ENCODE results near the gene SIRT5.

SIRT5 gene

GRCh38 chr6:13550656-13551055 is 23.7 kb upstream of the SIRT5 start:
- no peaks in the 10 kb centered on the region for H3K4me1 ChIP-seq (ENCODE audit: control insufficient read depth, insufficient read depth, low read length, poor library complexity, severe bottlenecking)
- no peaks in the 10 kb centered on the region for H3K9me3 ChIP-seq (ENCODE audit: control insufficient read depth, low read length)
- no peaks in the 10 kb centered on the region for H3K36me3 ChIP-seq (ENCODE audit: control insufficient read depth, insufficient read depth, low read length)
- H3K4me3 ChIP-seq (ENCODE audit: insufficient read depth, low read depth, low read length, poor library complexity, severe bottlenecking) = no peak overlapping the region
- no peak overlapping the region for H3K27ac ChIP-seq (ENCODE audit: insufficient read depth, low read length, poor library complexity, severe bottlenecking)
- no peaks in the 10 kb centered on the region for H3K27me3 ChIP-seq (replicated peaks; ENCODE audit: control insufficient read depth, insufficient read depth, low read length, poor library complexity, severe bottlenecking)
- DNase-seq = no peak

GRCh38 chr6:13553646-13554045 is 20.8 kb upstream of the SIRT5 start:
- no peaks in the 10 kb centered on the region for H3K9me3 ChIP-seq (ENCODE audit: control insufficient read depth, low read length)
- H3K27ac ChIP-seq (ENCODE audit: insufficient read depth, low read length, poor library complexity, severe bottlenecking) = no peak overlapping the region
- no peaks in the 10 kb centered on the region for H3K36me3 ChIP-seq (ENCODE audit: control insufficient read depth, insufficient read depth, low read length)
- no peaks in the 10 kb centered on the region for H3K4me1 ChIP-seq (ENCODE audit: control insufficient read depth, insufficient read depth, low read length, poor library complexity, severe bottlenecking)
- H3K4me3 ChIP-seq (ENCODE audit: insufficient read depth, low read depth, low read length, poor library complexity, severe bottlenecking) = no peak overlapping the region
- H3K27me3 ChIP-seq (replicated peaks; ENCODE audit: control insufficient read depth, insufficient read depth, low read length, poor library complexity, severe bottlenecking) = no peaks in the 10 kb centered on the region
- DNase-seq = no peak

- Histone ChIP-seq H3K36me3 (ENCODE audit: control insufficient read depth, insufficient read depth, low read length) (no peaks in the 10 kb centered on the region), H3K27ac (ENCODE audit: insufficient read depth, low read length, poor library complexity, severe bottlenecking) (no peak overlapping the region), H3K4me1 (ENCODE audit: control insufficient read depth, insufficient read depth, low read length, poor library complexity, severe bottlenecking) (no peaks in the 10 kb centered on the region), H3K9me3 (ENCODE audit: control insufficient read depth, low read length) (no peaks in the 10 kb centered on the region), H3K27me3 (replicated peaks; ENCODE audit: control insufficient read depth, insufficient read depth, low read length, poor library complexity, severe bottlenecking) (no peaks in the 10 kb centered on the region), H3K4me3 (ENCODE audit: insufficient read depth, low read depth, low read length, poor library complexity, severe bottlenecking) (no peak overlapping the region)
- no peak for DNase-seq
Measured at GRCh38 chr6:13554929-13555333, 19.5 kb upstream of the SIRT5 start.

- H3K4me3 ChIP-seq (ENCODE audit: insufficient read depth, low read depth, low read length, poor library complexity, severe bottlenecking) = no peak overlapping the region
- H3K27me3 ChIP-seq (replicated peaks; ENCODE audit: control insufficient read depth, insufficient read depth, low read length, poor library complexity, severe bottlenecking) = no peaks in the 10 kb centered on the region
- no peaks in the 10 kb centered on the region for H3K9me3 ChIP-seq (ENCODE audit: control insufficient read depth, low read length)
- no peak overlapping the region for H3K27ac ChIP-seq (ENCODE audit: insufficient read depth, low read length, poor library complexity, severe bottlenecking)
- H3K36me3 ChIP-seq (ENCODE audit: control insufficient read depth, insufficient read depth, low read length) = no peaks in the 10 kb centered on the region
- no peaks in the 10 kb centered on the region for H3K4me1 ChIP-seq (ENCODE audit: control insufficient read depth, insufficient read depth, low read length, poor library complexity, severe bottlenecking)
- no peak for DNase-seq
Measured at GRCh38 chr6:13557841-13558240, 16.6 kb upstream of the SIRT5 start.

GRCh38 chr6:13558718-13559117 is 15.7 kb upstream of the SIRT5 start:
- no peak overlapping the region for H3K4me3 ChIP-seq (ENCODE audit: insufficient read depth, low read depth, low read length, poor library complexity, severe bottlenecking)
- no peak overlapping the region for H3K27ac ChIP-seq (ENCODE audit: insufficient read depth, low read length, poor library complexity, severe bottlenecking)
- no peaks in the 10 kb centered on the region for H3K36me3 ChIP-seq (ENCODE audit: control insufficient read depth, insufficient read depth, low read length)
- no peaks in the 10 kb centered on the region for H3K4me1 ChIP-seq (ENCODE audit: control insufficient read depth, insufficient read depth, low read length, poor library complexity, severe bottlenecking)
- H3K27me3 ChIP-seq (replicated peaks; ENCODE audit: control insufficient read depth, insufficient read depth, low read length, poor library complexity, severe bottlenecking) = no peaks in the 10 kb centered on the region
- no peak for DNase-seq
- H3K9me3 ChIP-seq (ENCODE audit: control insufficient read depth, low read length) = no peaks in the 10 kb centered on the region

GRCh38 chr6:13559251-13559650 is 15.2 kb upstream of the SIRT5 start:
- H3K4me3 ChIP-seq (ENCODE audit: insufficient read depth, low read depth, low read length, poor library complexity, severe bottlenecking) = no peak overlapping the region
- no peaks in the 10 kb centered on the region for H3K4me1 ChIP-seq (ENCODE audit: control insufficient read depth, insufficient read depth, low read length, poor library complexity, severe bottlenecking)
- H3K9me3 ChIP-seq (ENCODE audit: control insufficient read depth, low read length) = no peaks in the 10 kb centered on the region
- H3K36me3 ChIP-seq (ENCODE audit: control insufficient read depth, insufficient read depth, low read length) = no peaks in the 10 kb centered on the region
- no peak overlapping the region for H3K27ac ChIP-seq (ENCODE audit: insufficient read depth, low read length, poor library complexity, severe bottlenecking)
- no peak for DNase-seq
- no peaks in the 10 kb centered on the region for H3K27me3 ChIP-seq (replicated peaks; ENCODE audit: control insufficient read depth, insufficient read depth, low read length, poor library complexity, severe bottlenecking)

GRCh38 chr6:13559968-13560650 is 14.3 kb upstream of the SIRT5 start:
- Histone ChIP-seq H3K9me3 (ENCODE audit: control insufficient read depth, low read length) (no peaks in the 10 kb centered on the region), H3K4me3 (ENCODE audit: insufficient read depth, low read depth, low read length, poor library complexity, severe bottlenecking) (no peak overlapping the region), H3K27me3 (replicated peaks; ENCODE audit: control insufficient read depth, insufficient read depth, low read length, poor library complexity, severe bottlenecking) (no peaks in the 10 kb centered on the region), H3K36me3 (ENCODE audit: control insufficient read depth, insufficient read depth, low read length) (no peaks in the 10 kb centered on the region), H3K27ac (ENCODE audit: insufficient read depth, low read length, poor library complexity, severe bottlenecking) (no peak overlapping the region), H3K4me1 (ENCODE audit: control insufficient read depth, insufficient read depth, low read length, poor library complexity, severe bottlenecking) (no peaks in the 10 kb centered on the region)
- DNase-seq = no peak

- Histone ChIP-seq H3K4me1 (ENCODE audit: control insufficient read depth, insufficient read depth, low read length, poor library complexity, severe bottlenecking) (no peaks in the 10 kb centered on the region), H3K27ac (ENCODE audit: insufficient read depth, low read length, poor library complexity, severe bottlenecking) (no peak overlapping the region), H3K9me3 (ENCODE audit: control insufficient read depth, low read length) (no peaks in the 10 kb centered on the region), H3K36me3 (ENCODE audit: control insufficient read depth, insufficient read depth, low read length) (no peaks in the 10 kb centered on the region), H3K4me3 (ENCODE audit: insufficient read depth, low read depth, low read length, poor library complexity, severe bottlenecking) (no peak overlapping the region), H3K27me3 (replicated peaks; ENCODE audit: control insufficient read depth, insufficient read depth, low read length, poor library complexity, severe bottlenecking) (no peaks in the 10 kb centered on the region)
- DNase-seq = no peak
Measured at GRCh38 chr6:13560651-13561044, 13.8 kb upstream of the SIRT5 start.

GRCh38 chr6:13561624-13562267 is 12.7 kb upstream of the SIRT5 start:
- Histone ChIP-seq H3K27me3 (replicated peaks; ENCODE audit: control insufficient read depth, insufficient read depth, low read length, poor library complexity, severe bottlenecking) (no peaks in the 10 kb centered on the region), H3K36me3 (ENCODE audit: control insufficient read depth, insufficient read depth, low read length) (no peaks in the 10 kb centered on the region), H3K27ac (ENCODE audit: insufficient read depth, low read length, poor library complexity, severe bottlenecking) (no peak overlapping the region), H3K4me3 (ENCODE audit: insufficient read depth, low read depth, low read length, poor library complexity, severe bottlenecking) (no peak overlapping the region), H3K9me3 (ENCODE audit: control insufficient read depth, low read length) (no peaks in the 10 kb centered on the region), H3K4me1 (ENCODE audit: control insufficient read depth, insufficient read depth, low read length, poor library complexity, severe bottlenecking) (no peaks in the 10 kb centered on the region)
- DNase-seq = no peak

- Histone ChIP-seq H3K9me3 (ENCODE audit: control insufficient read depth, low read length) (no peaks in the 10 kb centered on the region), H3K36me3 (ENCODE audit: control insufficient read depth, insufficient read depth, low read length) (no peaks in the 10 kb centered on the region), H3K4me1 (ENCODE audit: control insufficient read depth, insufficient read depth, low read length, poor library complexity, severe bottlenecking) (no peaks in the 10 kb centered on the region), H3K27ac (ENCODE audit: insufficient read depth, low read length, poor library complexity, severe bottlenecking) (no peak overlapping the region), H3K27me3 (replicated peaks; ENCODE audit: control insufficient read depth, insufficient read depth, low read length, poor library complexity, severe bottlenecking) (no peaks in the 10 kb centered on the region), H3K4me3 (ENCODE audit: insufficient read depth, low read depth, low read length, poor library complexity, severe bottlenecking) (no peak overlapping the region)
- no peak for DNase-seq
Measured at GRCh38 chr6:13563009-13563408, 11.4 kb upstream of the SIRT5 start.

Data from effector memory CD4-positive, alpha-beta T cell (primary cell).